ENCODE results near the gene ARFIP1.

DNA sequence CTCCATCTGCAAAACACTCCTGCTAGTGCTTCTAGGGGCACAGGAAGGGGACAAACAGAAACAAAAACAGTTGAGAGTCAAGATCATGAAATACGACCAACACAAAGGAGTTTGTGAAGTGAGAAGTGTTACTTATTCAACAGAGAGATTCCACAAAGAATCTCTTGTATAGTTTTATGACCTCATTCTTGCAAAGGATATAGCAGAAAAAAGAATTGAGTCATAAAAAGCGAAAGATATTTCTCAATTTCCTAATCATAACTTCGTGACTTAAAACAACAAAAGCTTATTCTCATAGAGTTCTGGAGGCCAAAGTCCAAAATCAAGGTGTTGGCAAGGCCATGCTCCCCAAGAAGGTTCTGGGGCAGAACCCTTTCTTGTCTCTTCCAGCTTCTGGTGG lies 40.9 kb upstream of the ARFIP1 start:
- TF ChIP-seq, protein P1, sequence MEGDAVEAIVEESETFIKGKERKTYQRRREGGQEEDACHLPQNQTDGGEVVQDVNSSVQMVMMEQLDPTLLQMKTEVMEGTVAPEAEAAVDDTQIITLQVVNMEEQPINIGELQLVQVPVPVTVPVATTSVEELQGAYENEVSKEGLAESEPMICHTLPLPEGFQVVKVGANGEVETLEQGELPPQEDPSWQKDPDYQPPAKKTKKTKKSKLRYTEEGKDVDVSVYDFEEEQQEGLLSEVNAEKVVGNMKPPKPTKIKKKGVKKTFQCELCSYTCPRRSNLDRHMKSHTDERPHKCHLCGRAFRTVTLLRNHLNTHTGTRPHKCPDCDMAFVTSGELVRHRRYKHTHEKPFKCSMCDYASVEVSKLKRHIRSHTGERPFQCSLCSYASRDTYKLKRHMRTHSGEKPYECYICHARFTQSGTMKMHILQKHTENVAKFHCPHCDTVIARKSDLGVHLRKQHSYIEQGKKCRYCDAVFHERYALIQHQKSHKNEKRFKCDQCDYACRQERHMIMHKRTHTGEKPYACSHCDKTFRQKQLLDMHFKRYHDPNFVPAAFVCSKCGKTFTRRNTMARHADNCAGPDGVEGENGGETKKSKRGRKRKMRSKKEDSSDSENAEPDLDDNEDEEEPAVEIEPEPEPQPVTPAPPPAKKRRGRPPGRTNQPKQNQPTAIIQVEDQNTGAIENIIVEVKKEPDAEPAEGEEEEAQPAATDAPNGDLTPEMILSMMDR (tag by site-specific recombination; IDR thresholded peaks at IDR 0.05): no peak
- TF ChIP-seq ZEB2 (tag by site-specific recombination; IDR thresholded peaks at IDR 0.05) (no peak), RBAK (tag by site-specific recombination; IDR thresholded peaks at IDR 0.05) (no peak), ZNF530 (tag by site-specific recombination; IDR thresholded peaks at IDR 0.05; ENCODE audit: low read depth) (no peak)
- TF ChIP-seq, protein P2, sequence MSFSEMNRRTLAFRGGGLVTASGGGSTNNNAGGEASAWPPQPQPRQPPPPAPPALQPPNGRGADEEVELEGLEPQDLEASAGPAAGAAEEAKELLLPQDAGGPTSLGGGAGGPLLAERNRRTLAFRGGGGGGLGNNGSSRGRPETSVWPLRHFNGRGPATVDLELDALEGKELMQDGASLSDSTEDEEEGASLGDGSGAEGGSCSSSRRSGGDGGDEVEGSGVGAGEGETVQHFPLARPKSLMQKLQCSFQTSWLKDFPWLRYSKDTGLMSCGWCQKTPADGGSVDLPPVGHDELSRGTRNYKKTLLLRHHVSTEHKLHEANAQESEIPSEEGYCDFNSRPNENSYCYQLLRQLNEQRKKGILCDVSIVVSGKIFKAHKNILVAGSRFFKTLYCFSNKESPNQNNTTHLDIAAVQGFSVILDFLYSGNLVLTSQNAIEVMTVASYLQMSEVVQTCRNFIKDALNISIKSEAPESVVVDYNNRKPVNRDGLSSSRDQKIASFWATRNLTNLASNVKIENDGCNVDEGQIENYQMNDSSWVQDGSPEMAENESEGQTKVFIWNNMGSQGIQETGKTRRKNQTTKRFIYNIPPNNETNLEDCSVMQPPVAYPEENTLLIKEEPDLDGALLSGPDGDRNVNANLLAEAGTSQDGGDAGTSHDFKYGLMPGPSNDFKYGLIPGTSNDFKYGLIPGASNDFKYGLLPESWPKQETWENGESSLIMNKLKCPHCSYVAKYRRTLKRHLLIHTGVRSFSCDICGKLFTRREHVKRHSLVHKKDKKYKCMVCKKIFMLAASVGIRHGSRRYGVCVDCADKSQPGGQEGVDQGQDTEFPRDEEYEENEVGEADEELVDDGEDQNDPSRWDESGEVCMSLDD (tag by site-specific recombination; IDR thresholded peaks at IDR 0.05): no peak
